ENCODE measurements around the gene SCYGR1. TPM values are rescaled to one million over a fixed set of nuclear protein-coding genes. Genes with fewer than 3 reads are reported as not detected.

SCYGR1 gene
- total and polyA plus RNA-seq, 2 of the 13 experiments (the other 11 are each of a cell fraction or from before 2014, with no cell fraction given) = not detected

- TF ChIP-seq ZNF407 (CRISPR knock-in tag; IDR thresholded peaks at IDR 0.05; ENCODE audit: not compliant biosample characterization) (no peak), ZNF577 (CRISPR knock-in tag; IDR thresholded peaks at IDR 0.05; ENCODE audit: borderline replicate concordance, low read depth) (no peak), FOXJ3 (CRISPR knock-in tag; IDR thresholded peaks at IDR 0.05; ENCODE audit: borderline replicate concordance) (no peak; the same call in 1 of the 2 replicates), TCF7L2 (IDR thresholded peaks at IDR 0.05; ENCODE audit: low read depth, low read length) (no peak), FOXA3 (CRISPR knock-in tag; IDR thresholded peaks at IDR 0.05) (peak; percentile 81), ZNF674 (CRISPR knock-in tag; IDR thresholded peaks at IDR 0.05; ENCODE audit: low read depth) (no peak), SPEN (CRISPR knock-in tag; IDR thresholded peaks at IDR 0.05; ENCODE audit: low read depth) (peak; percentile 54; the same call in 1 of the 2 replicates), HNRNPL (IDR thresholded peaks at IDR 0.05; ENCODE audit: low read depth, low read length) (no peak), MED1 (CRISPR knock-in tag; IDR thresholded peaks at IDR 0.05) (peak; percentile 70), NFATC3 (CRISPR knock-in tag; IDR thresholded peaks at IDR 0.05) (no peak), CC2D1A (CRISPR knock-in tag; IDR thresholded peaks at IDR 0.05) (no peak), HNRNPLL (IDR thresholded peaks at IDR 0.05; ENCODE audit: low read depth, low read length, poor library complexity, severe bottlenecking) (no peak), ZZZ3 (CRISPR knock-in tag; IDR thresholded peaks at IDR 0.05; ENCODE audit: borderline replicate concordance) (no peak), MXD4 (CRISPR knock-in tag; IDR thresholded peaks at IDR 0.05) (peak; percentile 40; the same call in 1 of the 2 replicates), SMAD1 (CRISPR knock-in tag; IDR thresholded peaks at IDR 0.05; ENCODE audit: borderline replicate concordance, low read depth) (no peak), ZNF281 (CRISPR knock-in tag; IDR thresholded peaks at IDR 0.05; ENCODE audit: borderline replicate concordance) (no peak)
Measured at GRCh38 chr2:227406177-227407031, 18.7 kb upstream of the SCYGR1 start (continued).

All from HepG2 (cell line).